Esophagus muscularis mucosa (tissue), 4 donors: ENCODE measurements around the gene PPDPF. TPM values are rescaled to one million over a fixed set of nuclear protein-coding genes. Genes with fewer than 3 reads are reported as not detected.
"Not testable (repeated sequence)": the region's sequence is repeated elsewhere in the genome, so short reads cannot be mapped to it uniquely, and the experiment has no call there.

ENCODE experiments used
- DNase-seq: peaks from one replicate; pipeline ENCODE4 v3.0.0-alpha.2; 2017; ENCODE audit errors: extremely low spot score
- H3K27ac ChIP-seq, 4 donors: fragments of 200-600 bp; sonication (generic); replicated peaks in 1 of 4; 1 replicate in 3 of 4; 2 replicates in 1 of 4; pipeline ENCODE4 v1.5.1; 2016 to 2019; ENCODE audit warnings: mild to moderate bottlenecking in 1 of 4
- H3K27me3 ChIP-seq, 4 donors: fragments of 200-600 bp; sonication (generic); one replicate each; pipeline versions ENCODE4 v1.5.1 to v1.6.0; 2016 to 2019
- H3K36me3 ChIP-seq, 4 donors: fragments of 200-600 bp; sonication (generic); one replicate each; pipeline ENCODE4 v1.5.1; 2016 to 2019
- H3K4me1 ChIP-seq, 4 donors: fragments of 200-600 bp; sonication (generic); one replicate each; pipeline ENCODE4 v1.5.1; 2016 to 2019
- H3K4me3 ChIP-seq, 4 donors: fragments of 200-600 bp; sonication (generic); 1 replicate in 2 of 4; 2 replicates in 2 of 4; pipeline ENCODE4 v1.5.1; 2016 to 2019; ENCODE audit warnings: mild to moderate bottlenecking in 4 of 4, moderate library complexity in 1 of 4
- H3K9me3 ChIP-seq, 4 donors: fragments of 200-600 bp; sonication (generic); 1 replicate in 3 of 4; 2 replicates in 1 of 4; pipeline ENCODE4 v1.5.1; 2016 to 2019
- CTCF ChIP-seq, 3 experiments: fragments of 200-600 bp in 2 of 3; fragments of 450-650 bp in 1 of 3; sonication (generic) in 2 of 3; IDR thresholded peaks; one replicate each; pipeline ENCODE4 v1.5.1; 2017 to 2019; ENCODE audit warnings: antibody characterized with exemption in 3 of 3, mild to moderate bottlenecking in 2 of 3, moderate library complexity in 1 of 3
- EP300 ChIP-seq: sonication (generic); formaldehyde crosslinking; IDR thresholded peaks from one replicate; pipeline ENCODE4 v1.6.1; 2017; ENCODE audit warnings: antibody characterized with exemption
- POLR2A ChIP-seq: fragments of 450-650 bp; IDR thresholded peaks from one replicate; pipeline ENCODE4 v1.6.1; 2017; ENCODE audit warnings: antibody characterized with exemption, moderate library complexity, mild to moderate bottlenecking, low read depth
- POLR2AphosphoS5 ChIP-seq, 2 donors: sonication (generic); formaldehyde crosslinking; IDR thresholded peaks; one replicate each; pipeline ENCODE4 v1.6.1; 2017; ENCODE audit warnings: antibody characterized with exemption in 2 of 2
- WGBS: methylation state at CpG from one replicate; pipeline ENCODE4 v1.1.5; 2018; 5-methylcytosine and 5-hydroxymethylcytosine counted together
- intact Hi-C: fragments of 100-400 bp; cut with DNase I; formaldehyde crosslinking; loops from one replicate; pipeline ENCODE4 v1.15.1; 2023
- total RNA-seq, 4 donors: library from RNA; depleted of rRNA; stranded (reverse); fragments of >200 nt; gene quantifications; one replicate each; pipeline versions ENCODE4 v1.1.0 to v1.2.1, GENCODE V29; 2016

Gene PPDPF
- total RNA-seq, 4 donors from 2014 or later: 150 to 291 (median 270) TPM

GRCh38 chr20:63513207-63513606 is 7.4 kb upstream of the PPDPF start:
- intact Hi-C loops: no loop called here
- no peak overlapping the region for H3K27ac ChIP-seq
- peaks cover 0 to 40% (median 1%) of the 10 kb centered on the region in 4 donors for H3K27me3 ChIP-seq
- no peaks in the 10 kb centered on the region for H3K9me3 ChIP-seq
- H3K4me3 ChIP-seq: no peak overlapping the region
- WGBS: 73% methylated on average over 3 of the region's 3 CpGs
- no peaks in the 10 kb centered on the region for H3K36me3 ChIP-seq
- TF ChIP-seq CTCF (IDR thresholded peaks at IDR 0.05): no peak
- TF ChIP-seq EP300: no peak
- no peak for TF ChIP-seq POLR2A
- no peaks in the 10 kb centered on the region for H3K4me1 ChIP-seq
- DNase-seq: no peak

- H3K9me3 ChIP-seq, H3K27ac ChIP-seq, H3K36me3 ChIP-seq, H3K4me3 ChIP-seq, DNase-seq, intact Hi-C loops: not testable (repeated sequence)
- WGBS: 69% methylated on average over 10 of the region's 10 CpGs
- Histone ChIP-seq H3K27me3 (peaks cover 0 to 28% (median 1%) of the 10 kb centered on the region in 4 donors), H3K4me1 (peaks cover 5 to 12% (median 7%) of the 10 kb centered on the region in 4 donors)
These were observed 6.0 kb upstream of the PPDPF start for GRCh38 chr20:63514520-63514919.

- intact Hi-C loops: loop anchor here (2.0 kb wide), 1 partner anchor 21 kb away; no protein-coding TSS in a partner anchor
- peaks cover 0 to 8% (median 4%) of the 10 kb centered on the region in 4 donors for H3K36me3 ChIP-seq
- no peak for DNase-seq
- TF ChIP-seq EP300: no peak
- TF ChIP-seq POLR2A: no peak
- no peak for TF ChIP-seq POLR2AphosphoS5 (IDR thresholded peaks at IDR 0.05)
- no peak for TF ChIP-seq CTCF (IDR thresholded peaks at IDR 0.05)
- WGBS: 97% methylated on average over 15 of the region's 32 CpGs
- H3K4me3 ChIP-seq: no peak overlapping the region
- no peak overlapping the region for H3K27ac ChIP-seq
- H3K27me3 ChIP-seq: peaks cover 0 to 2% (median 0%) of the 10 kb centered on the region in 4 donors
- peaks cover 23 to 33% (median 30%) of the 10 kb centered on the region in 4 donors for H3K4me1 ChIP-seq
- H3K9me3 ChIP-seq: no peaks in the 10 kb centered on the region
These were observed 2.9 kb upstream of the PPDPF start for GRCh38 chr20:63517376-63518309.

- Histone ChIP-seq H3K9me3 (no peaks in the 10 kb centered on the region), H3K36me3 (peaks cover 0 to 16% (median 9%) of the 10 kb centered on the region in 4 donors), H3K27me3 (no peaks in the 10 kb centered on the region), H3K4me3 (no peak overlapping the region), H3K27ac (no peak overlapping the region), H3K4me1 (peaks cover 28 to 38% (median 35%) of the 10 kb centered on the region in 4 donors)
- 75% methylated on average over 11 of the region's 20 CpGs for WGBS
- intact Hi-C loops: loop anchor here (2.0 kb wide), 1 partner anchor 22 kb away; no protein-coding TSS in a partner anchor
- DNase-seq: no peak
- TF ChIP-seq POLR2A (no peak), EP300 (no peak), POLR2AphosphoS5 (IDR thresholded peaks at IDR 0.05) (no peak), CTCF (IDR thresholded peaks at IDR 0.05) (no peak)
These were observed 2.2 kb upstream of the PPDPF start for GRCh38 chr20:63518351-63518861.
